Neural progenitor cell (in vitro differentiated cells): ENCODE results near the gene IQGAP3.

ENCODE experiments used
- CTCF ChIP-seq: fragments of 200-600 bp; sonication (generic); IDR thresholded peaks from 2 replicates; pipeline ENCODE4 v1.5.1; 2017; ENCODE audit warnings: antibody characterized with exemption, mild to moderate bottlenecking
- EZH2 ChIP-seq: fragments of 200-600 bp; sonication (generic); IDR thresholded peaks from 2 replicates; pipeline ENCODE4 v1.6.1; 2017; ENCODE audit warnings: antibody characterized with exemption, mild to moderate bottlenecking, moderate library complexity
- EZH2phosphoT487 ChIP-seq: fragments of 200-600 bp; sonication (generic); IDR thresholded peaks from 2 replicates; pipeline ENCODE4 v1.6.1; 2017; ENCODE audit warnings: antibody characterized with exemption

GRCh38 chr1:156523801-156524480, 48.4 kb downstream of the IQGAP3 start:
- TF ChIP-seq EZH2phosphoT487 (no peak), CTCF (no peak), EZH2 (no peak)
